ENCODE data around the gene TCEAL3. TPM values are rescaled to one million over a fixed set of nuclear protein-coding genes. Genes with fewer than 3 reads are reported as not detected.

The TCEAL3 gene
- total and polyA plus RNA-seq, 9 of the 15 experiments (the other 6 are each of a cell fraction or from before 2014, with no cell fraction given) = not detected

- TF ChIP-seq ARID3B (CRISPR knock-in tag; IDR thresholded peaks at IDR 0.05; ENCODE audit: borderline replicate concordance) (no peak), TARDBP (IDR thresholded peaks at IDR 0.05) (no peak), ZBED1 (IDR thresholded peaks at IDR 0.05) (no peak), ZNF445 (CRISPR knock-in tag; IDR thresholded peaks at IDR 0.05; ENCODE audit: low read depth) (no peak), HNRNPLL (IDR thresholded peaks at IDR 0.05; ENCODE audit: low read depth, low read length, poor library complexity, severe bottlenecking) (no peak), XRCC3 (IDR thresholded peaks at IDR 0.05) (no peak)
- TF ChIP-seq, protein P1, sequence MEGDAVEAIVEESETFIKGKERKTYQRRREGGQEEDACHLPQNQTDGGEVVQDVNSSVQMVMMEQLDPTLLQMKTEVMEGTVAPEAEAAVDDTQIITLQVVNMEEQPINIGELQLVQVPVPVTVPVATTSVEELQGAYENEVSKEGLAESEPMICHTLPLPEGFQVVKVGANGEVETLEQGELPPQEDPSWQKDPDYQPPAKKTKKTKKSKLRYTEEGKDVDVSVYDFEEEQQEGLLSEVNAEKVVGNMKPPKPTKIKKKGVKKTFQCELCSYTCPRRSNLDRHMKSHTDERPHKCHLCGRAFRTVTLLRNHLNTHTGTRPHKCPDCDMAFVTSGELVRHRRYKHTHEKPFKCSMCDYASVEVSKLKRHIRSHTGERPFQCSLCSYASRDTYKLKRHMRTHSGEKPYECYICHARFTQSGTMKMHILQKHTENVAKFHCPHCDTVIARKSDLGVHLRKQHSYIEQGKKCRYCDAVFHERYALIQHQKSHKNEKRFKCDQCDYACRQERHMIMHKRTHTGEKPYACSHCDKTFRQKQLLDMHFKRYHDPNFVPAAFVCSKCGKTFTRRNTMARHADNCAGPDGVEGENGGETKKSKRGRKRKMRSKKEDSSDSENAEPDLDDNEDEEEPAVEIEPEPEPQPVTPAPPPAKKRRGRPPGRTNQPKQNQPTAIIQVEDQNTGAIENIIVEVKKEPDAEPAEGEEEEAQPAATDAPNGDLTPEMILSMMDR (IDR thresholded peaks at IDR 0.05 in 2 of 3, conservative IDR thresholded peaks at IDR 0.05 in 1 of 3; ENCODE audit: insufficient read depth in 2 of 3, low read depth in 1 of 3, low read length in 3 of 3) = no peak
- TF ChIP-seq, protein P2, sequence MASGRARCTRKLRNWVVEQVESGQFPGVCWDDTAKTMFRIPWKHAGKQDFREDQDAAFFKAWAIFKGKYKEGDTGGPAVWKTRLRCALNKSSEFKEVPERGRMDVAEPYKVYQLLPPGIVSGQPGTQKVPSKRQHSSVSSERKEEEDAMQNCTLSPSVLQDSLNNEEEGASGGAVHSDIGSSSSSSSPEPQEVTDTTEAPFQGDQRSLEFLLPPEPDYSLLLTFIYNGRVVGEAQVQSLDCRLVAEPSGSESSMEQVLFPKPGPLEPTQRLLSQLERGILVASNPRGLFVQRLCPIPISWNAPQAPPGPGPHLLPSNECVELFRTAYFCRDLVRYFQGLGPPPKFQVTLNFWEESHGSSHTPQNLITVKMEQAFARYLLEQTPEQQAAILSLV (tag; IDR thresholded peaks at IDR 0.05) = no peak
These were observed 8.1 kb downstream of the TCEAL3 start (continued) for GRCh38 chrX:103615781-103616371.
